GM19455 (cell line): Measurements from ENCODE around the gene MACROH2A2.
"Not testable (repeated sequence)": the region's sequence is repeated elsewhere in the genome, so short reads cannot be mapped to it uniquely, and the experiment has no call there.

Source experiments
- ATAC-seq: cut with Tn5 transposase; IDR thresholded peaks from one replicate; pipeline ENCODE4 v1.9.1; 2021; ENCODE audit not compliant: unreplicated experiment

MACROH2A2 gene

GRCh38 chr10:70052462-70053217, at the start of gene MACROH2A2:
Gene MACROH2A2, plus strand, starts transcription at chr10:70052846. Its CDS starts 22,813 bp downstream, at chr10:70075659.
- ATAC-seq = no peak

- ATAC-seq = no peak
Observed at GRCh38 chr10:70007116-70007820, 45.4 kb upstream of the MACROH2A2 start.

GRCh38 chr10:70031215-70031614, 21.4 kb upstream of the MACROH2A2 start:
- no peak for ATAC-seq

GRCh38 chr10:70032667-70033289, 19.9 kb upstream of the MACROH2A2 start:
- ATAC-seq = no peak

GRCh38 chr10:70034232-70034631, 18.4 kb upstream of the MACROH2A2 start:
- no peak for ATAC-seq

- ATAC-seq = no peak
Observed at GRCh38 chr10:70035531-70035930, 17.1 kb upstream of the MACROH2A2 start.

GRCh38 chr10:70038923-70039322, 13.7 kb upstream of the MACROH2A2 start:
- ATAC-seq = no peak

- no peak for ATAC-seq
Observed at GRCh38 chr10:70041016-70041415, 11.6 kb upstream of the MACROH2A2 start.

GRCh38 chr10:70041739-70042138, 10.9 kb upstream of the MACROH2A2 start:
- not testable (repeated sequence) for ATAC-seq

- not testable (repeated sequence) for ATAC-seq
Observed at GRCh38 chr10:70047066-70047465, 5.6 kb upstream of the MACROH2A2 start.

- no peak for ATAC-seq
Observed at GRCh38 chr10:70048030-70048723, 4.5 kb upstream of the MACROH2A2 start.

GRCh38 chr10:70051848-70052247, 798 bp upstream of the MACROH2A2 start:
- no peak for ATAC-seq

- no peak for ATAC-seq
Observed at GRCh38 chr10:70053218-70053840, 683 bp downstream of the MACROH2A2 start.

GRCh38 chr10:70053841-70054288, 1.2 kb downstream of the MACROH2A2 start:
- no peak for ATAC-seq

GRCh38 chr10:70054902-70055301, 2.3 kb downstream of the MACROH2A2 start:
- ATAC-seq = no peak

GRCh38 chr10:70055550-70055949, 2.9 kb downstream of the MACROH2A2 start:
- no peak for ATAC-seq

GRCh38 chr10:70057306-70057705, 4.7 kb downstream of the MACROH2A2 start:
- ATAC-seq = no peak

GRCh38 chr10:70060389-70060788, 7.7 kb downstream of the MACROH2A2 start:
- no peak for ATAC-seq

GRCh38 chr10:70063418-70064098, 10.9 kb downstream of the MACROH2A2 start:
- no peak for ATAC-seq

- ATAC-seq = no peak
Observed at GRCh38 chr10:70064486-70064885, 11.8 kb downstream of the MACROH2A2 start.
